Measurements from ENCODE around the gene MSTO1.

DNA sequence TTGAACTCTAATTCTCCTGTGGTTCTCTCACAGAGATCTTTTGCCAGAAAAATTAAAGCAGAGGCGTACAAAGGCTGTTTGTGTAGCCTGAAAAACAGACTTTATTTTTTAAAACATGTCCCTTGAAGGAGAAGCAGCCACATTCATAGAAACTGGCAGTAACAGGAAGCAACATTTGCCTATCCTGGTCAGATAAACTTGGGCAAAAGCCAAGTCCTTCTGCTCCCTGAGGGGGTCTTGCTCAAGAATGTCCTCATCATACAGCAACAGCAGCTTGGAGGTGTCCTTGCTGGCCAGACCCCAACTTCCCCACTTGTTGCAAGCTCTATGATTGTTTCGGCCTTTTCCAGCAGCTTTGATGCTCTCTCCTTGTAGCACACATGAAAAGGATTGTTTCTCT lies 36.3 kb downstream of the MSTO1 start:
- TF ChIP-seq CTCF (IDR thresholded peaks at IDR 0.05) (no peak), POLR2AphosphoS5 (IDR thresholded peaks at IDR 0.05) (no peak), POLR2A (IDR thresholded peaks at IDR 0.05) (no peak)

Measured in prostate gland (tissue), 2 donors.